ENCODE results near the gene LIPH.
"Not testable (repeated sequence)": the region's sequence is repeated elsewhere in the genome, so short reads cannot be mapped to it uniquely, and the experiment has no call there.

Gene LIPH

GRCh38 chr3:185556640-185557039 lies 4.3 kb upstream of the LIPH start:
- not testable (repeated sequence) for H3K36me3 ChIP-seq (ENCODE audit: control insufficient read depth, insufficient read depth, low read length); H3K4me2 ChIP-seq (ENCODE audit: low read length); H3K27ac ChIP-seq (ENCODE audit: low read depth, low read length); H3K79me2 ChIP-seq (ENCODE audit: control insufficient read depth, insufficient read depth, low read length); H3K4me3 ChIP-seq (ENCODE audit: low read length); H3K9ac ChIP-seq (ENCODE audit: low read length); H3K18ac ChIP-seq (ENCODE audit: low read length); H4K5ac ChIP-seq (ENCODE audit: low read length); H3K4me1 ChIP-seq (ENCODE audit: control insufficient read depth, low read depth, low read length); H2AK5ac ChIP-seq (ENCODE audit: low read length); H2BK5ac ChIP-seq (ENCODE audit: low read length); H3K27me3 ChIP-seq (ENCODE audit: insufficient read depth, low read length, poor library complexity); H2BK120ac ChIP-seq (ENCODE audit: low read depth, low read length); H2BK15ac ChIP-seq (replicated peaks; ENCODE audit: low read depth); H3K23ac ChIP-seq (ENCODE audit: low read length); H3K56ac ChIP-seq (ENCODE audit: low read length); H3K79me1 ChIP-seq (ENCODE audit: low read length); H3K4ac ChIP-seq (ENCODE audit: low read depth, low read length); DNase-seq; H4K8ac ChIP-seq (ENCODE audit: low read depth, low read length)
- no CpG with 5 or more reads among the region's 6 CpGs for WGBS (ENCODE audit: extremely low coverage, insufficient coverage, low lambda C conversion rate)

GRCh38 chr3:185555860-185556347 lies 3.5 kb upstream of the LIPH start:
- no peaks in the 10 kb centered on the region for H3K79me1 ChIP-seq (ENCODE audit: low read length)
- H3K4me2 ChIP-seq (ENCODE audit: low read length): no peak overlapping the region
- no peak overlapping the region for H3K23ac ChIP-seq (ENCODE audit: low read length)
- no peak overlapping the region for H3K27ac ChIP-seq (ENCODE audit: low read depth, low read length)
- H3K79me2 ChIP-seq (ENCODE audit: control insufficient read depth, insufficient read depth, low read length): no peaks in the 10 kb centered on the region
- no peak overlapping the region for H3K4ac ChIP-seq (ENCODE audit: low read depth, low read length)
- no peak overlapping the region for H3K56ac ChIP-seq (ENCODE audit: low read length)
- no peak overlapping the region for H3K4me3 ChIP-seq (ENCODE audit: low read length)
- H4K8ac ChIP-seq (ENCODE audit: low read depth, low read length): no peak overlapping the region
- no peak for DNase-seq
- no peak overlapping the region for H3K18ac ChIP-seq (ENCODE audit: low read length)
- H2BK5ac ChIP-seq (ENCODE audit: low read length): no peak overlapping the region
- H2AK5ac ChIP-seq (ENCODE audit: low read length): no peak overlapping the region
- H2BK15ac ChIP-seq (replicated peaks; ENCODE audit: low read depth): no peak overlapping the region
- H3K36me3 ChIP-seq (ENCODE audit: control insufficient read depth, insufficient read depth, low read length): no peaks in the 10 kb centered on the region
- no peaks in the 10 kb centered on the region for H3K27me3 ChIP-seq (ENCODE audit: insufficient read depth, low read length, poor library complexity)
- H2BK120ac ChIP-seq (ENCODE audit: low read depth, low read length): no peak overlapping the region
- H3K9ac ChIP-seq (ENCODE audit: low read length): no peak overlapping the region
- no peaks in the 10 kb centered on the region for H3K4me1 ChIP-seq (ENCODE audit: control insufficient read depth, low read depth, low read length)
- whole genome bisulfite sequencing (ENCODE audit: extremely low coverage, insufficient coverage, low lambda C conversion rate): no CpG with 5 or more reads among the region's 1 CpG
- H4K5ac ChIP-seq (ENCODE audit: low read length): no peak overlapping the region

- Histone ChIP-seq H3K4me2 (ENCODE audit: low read length) (no peak overlapping the region), H2AK5ac (ENCODE audit: low read length) (no peak overlapping the region), H3K9ac (ENCODE audit: low read length) (no peak overlapping the region), H4K5ac (ENCODE audit: low read length) (no peak overlapping the region), H2BK120ac (ENCODE audit: low read depth, low read length) (no peak overlapping the region), H3K4me1 (ENCODE audit: control insufficient read depth, low read depth, low read length) (no peaks in the 10 kb centered on the region), H3K27me3 (ENCODE audit: insufficient read depth, low read length, poor library complexity) (no peaks in the 10 kb centered on the region), H3K4me3 (ENCODE audit: low read length) (no peak overlapping the region), H3K56ac (ENCODE audit: low read length) (no peak overlapping the region), H2BK15ac (replicated peaks; ENCODE audit: low read depth) (no peak overlapping the region), H2BK5ac (ENCODE audit: low read length) (no peak overlapping the region), H3K23ac (ENCODE audit: low read length) (no peak overlapping the region), H3K79me1 (ENCODE audit: low read length) (no peaks in the 10 kb centered on the region), H3K18ac (ENCODE audit: low read length) (no peak overlapping the region), H3K79me2 (ENCODE audit: control insufficient read depth, insufficient read depth, low read length) (no peaks in the 10 kb centered on the region), H3K27ac (ENCODE audit: low read depth, low read length) (no peak overlapping the region), H3K4ac (ENCODE audit: low read depth, low read length) (no peak overlapping the region), H3K36me3 (ENCODE audit: control insufficient read depth, insufficient read depth, low read length) (no peaks in the 10 kb centered on the region), H4K8ac (ENCODE audit: low read depth, low read length) (no peak overlapping the region)
- no CpG with 5 or more reads among the region's 4 CpGs for WGBS (ENCODE audit: extremely low coverage, insufficient coverage, low lambda C conversion rate)
- DNase-seq: no peak
These were observed 2.7 kb upstream of the LIPH start for GRCh38 chr3:185555101-185555501.

GRCh38 chr3:185549651-185550111 lies 2.7 kb downstream of the LIPH start:
- no peak overlapping the region for H3K27ac ChIP-seq (ENCODE audit: low read depth, low read length)
- H4K8ac ChIP-seq (ENCODE audit: low read depth, low read length): no peak overlapping the region
- H2BK15ac ChIP-seq (replicated peaks; ENCODE audit: low read depth): no peak overlapping the region
- no peak overlapping the region for H2AK5ac ChIP-seq (ENCODE audit: low read length)
- no peak overlapping the region for H2BK120ac ChIP-seq (ENCODE audit: low read depth, low read length)
- no peak overlapping the region for H4K5ac ChIP-seq (ENCODE audit: low read length)
- no peak for DNase-seq
- no peaks in the 10 kb centered on the region for H3K27me3 ChIP-seq (ENCODE audit: insufficient read depth, low read length, poor library complexity)
- no peak overlapping the region for H3K56ac ChIP-seq (ENCODE audit: low read length)
- H3K23ac ChIP-seq (ENCODE audit: low read length): no peak overlapping the region
- no peaks in the 10 kb centered on the region for H3K4me1 ChIP-seq (ENCODE audit: control insufficient read depth, low read depth, low read length)
- no peak overlapping the region for H2BK5ac ChIP-seq (ENCODE audit: low read length)
- no peaks in the 10 kb centered on the region for H3K79me1 ChIP-seq (ENCODE audit: low read length)
- no CpG with 5 or more reads among the region's 3 CpGs for WGBS (ENCODE audit: extremely low coverage, insufficient coverage, low lambda C conversion rate)
- H3K9ac ChIP-seq (ENCODE audit: low read length): no peak overlapping the region
- H3K79me2 ChIP-seq (ENCODE audit: control insufficient read depth, insufficient read depth, low read length): no peaks in the 10 kb centered on the region
- H3K4me2 ChIP-seq (ENCODE audit: low read length): no peak overlapping the region
- H3K18ac ChIP-seq (ENCODE audit: low read length): no peak overlapping the region
- no peaks in the 10 kb centered on the region for H3K36me3 ChIP-seq (ENCODE audit: control insufficient read depth, insufficient read depth, low read length)
- H3K4me3 ChIP-seq (ENCODE audit: low read length): no peak overlapping the region
- H3K4ac ChIP-seq (ENCODE audit: low read depth, low read length): no peak overlapping the region

GRCh38 chr3:185549122-185549521 lies 3.3 kb downstream of the LIPH start:
- Histone ChIP-seq H3K4me1 (ENCODE audit: control insufficient read depth, low read depth, low read length) (no peaks in the 10 kb centered on the region), H3K56ac (ENCODE audit: low read length) (no peak overlapping the region), H2BK15ac (replicated peaks; ENCODE audit: low read depth) (no peak overlapping the region), H3K4me2 (ENCODE audit: low read length) (no peak overlapping the region), H4K5ac (ENCODE audit: low read length) (no peak overlapping the region), H3K18ac (ENCODE audit: low read length) (no peak overlapping the region), H3K27ac (ENCODE audit: low read depth, low read length) (no peak overlapping the region), H2BK5ac (ENCODE audit: low read length) (no peak overlapping the region), H2BK120ac (ENCODE audit: low read depth, low read length) (no peak overlapping the region), H3K36me3 (ENCODE audit: control insufficient read depth, insufficient read depth, low read length) (no peaks in the 10 kb centered on the region), H3K23ac (ENCODE audit: low read length) (no peak overlapping the region), H3K9ac (ENCODE audit: low read length) (no peak overlapping the region), H3K4ac (ENCODE audit: low read depth, low read length) (no peak overlapping the region), H3K79me2 (ENCODE audit: control insufficient read depth, insufficient read depth, low read length) (no peaks in the 10 kb centered on the region), H4K8ac (ENCODE audit: low read depth, low read length) (no peak overlapping the region), H2AK5ac (ENCODE audit: low read length) (no peak overlapping the region), H3K4me3 (ENCODE audit: low read length) (no peak overlapping the region), H3K27me3 (ENCODE audit: insufficient read depth, low read length, poor library complexity) (no peaks in the 10 kb centered on the region), H3K79me1 (ENCODE audit: low read length) (no peaks in the 10 kb centered on the region)
- no CpG with 5 or more reads among the region's 3 CpGs for WGBS (ENCODE audit: extremely low coverage, insufficient coverage, low lambda C conversion rate)
- DNase-seq: no peak

GRCh38 chr3:185540695-185541094 lies 11.7 kb downstream of the LIPH start:
- Histone ChIP-seq H2BK15ac (replicated peaks; ENCODE audit: low read depth) (no peak overlapping the region), H3K36me3 (ENCODE audit: control insufficient read depth, insufficient read depth, low read length) (no peaks in the 10 kb centered on the region), H2BK5ac (ENCODE audit: low read length) (no peak overlapping the region), H3K27ac (ENCODE audit: low read depth, low read length) (no peak overlapping the region), H3K79me2 (ENCODE audit: control insufficient read depth, insufficient read depth, low read length) (no peaks in the 10 kb centered on the region), H3K4me1 (ENCODE audit: control insufficient read depth, low read depth, low read length) (no peaks in the 10 kb centered on the region), H3K4ac (ENCODE audit: low read depth, low read length) (no peak overlapping the region), H4K5ac (ENCODE audit: low read length) (no peak overlapping the region), H3K18ac (ENCODE audit: low read length) (no peak overlapping the region), H2BK120ac (ENCODE audit: low read depth, low read length) (no peak overlapping the region), H3K56ac (ENCODE audit: low read length) (no peak overlapping the region), H3K23ac (ENCODE audit: low read length) (no peak overlapping the region), H3K4me3 (ENCODE audit: low read length) (no peak overlapping the region), H3K27me3 (ENCODE audit: insufficient read depth, low read length, poor library complexity) (no peaks in the 10 kb centered on the region), H3K9ac (ENCODE audit: low read length) (no peak overlapping the region), H4K8ac (ENCODE audit: low read depth, low read length) (no peak overlapping the region), H3K4me2 (ENCODE audit: low read length) (no peak overlapping the region), H2AK5ac (ENCODE audit: low read length) (no peak overlapping the region), H3K79me1 (ENCODE audit: low read length) (no peaks in the 10 kb centered on the region)
- DNase-seq: no peak
- WGBS (ENCODE audit: extremely low coverage, insufficient coverage, low lambda C conversion rate): no CpG with 5 or more reads among the region's 7 CpGs

Data from mesendoderm (in vitro differentiated cells).